ENCODE measurements around the gene TCF7L2. TPM values are rescaled to one million over a fixed set of nuclear protein-coding genes. Genes with fewer than 3 reads are reported as not detected.

TCF7L2 gene
- total RNA-seq, 2 donors from 2014 or later = 3.1 to 3.9 TPM

GRCh38 chr10:112918771-112919170, 31.3 kb upstream of the TCF7L2 start:
- Mint-ChIP-seq H3K27ac (no peak overlapping the region), H3K27me3 (peaks cover 17% of the 10 kb centered on the region), H3K36me3 (ENCODE audit: low read depth) (peaks cover 6% of the 10 kb centered on the region), H3K4me3 (no peak overlapping the region), H3K4me1 (peaks cover 4% of the 10 kb centered on the region)
- ATAC-seq (no peak), DNase-seq (no peak)
- H3K9me3 ChIP-seq (ENCODE audit: control insufficient read depth, low read length, poor library complexity, severe bottlenecking) = no peaks in the 10 kb centered on the region

- Mint-ChIP-seq H3K27me3 (peaks cover 16% of the 10 kb centered on the region), H3K4me1 (peaks cover 4% of the 10 kb centered on the region), H3K4me3 (no peak overlapping the region), H3K27ac (no peak overlapping the region), H3K36me3 (ENCODE audit: low read depth) (peaks cover 6% of the 10 kb centered on the region)
- H3K9me3 ChIP-seq (ENCODE audit: control insufficient read depth, low read length, poor library complexity, severe bottlenecking) = no peaks in the 10 kb centered on the region
- ATAC-seq (no peak), DNase-seq (no peak)
These were observed 30.3 kb upstream of the TCF7L2 start for GRCh38 chr10:112919721-112920120.

GRCh38 chr10:112926906-112927688, 22.9 kb upstream of the TCF7L2 start:
- H3K9me3 ChIP-seq (ENCODE audit: control insufficient read depth, low read length, poor library complexity, severe bottlenecking) = no peaks in the 10 kb centered on the region
- Mint-ChIP-seq H3K4me1 (no peaks in the 10 kb centered on the region), H3K27ac (no peak overlapping the region), H3K27me3 (no peaks in the 10 kb centered on the region), H3K36me3 (ENCODE audit: low read depth) (peaks cover 3% of the 10 kb centered on the region), H3K4me3 (no peak overlapping the region)
- ATAC-seq (no peak), DNase-seq (no peak)

- Mint-ChIP-seq H3K36me3 (ENCODE audit: low read depth) (peaks cover 3% of the 10 kb centered on the region), H3K4me1 (no peaks in the 10 kb centered on the region), H3K4me3 (no peak overlapping the region), H3K27me3 (no peaks in the 10 kb centered on the region), H3K27ac (no peak overlapping the region)
- H3K9me3 ChIP-seq (ENCODE audit: control insufficient read depth, low read length, poor library complexity, severe bottlenecking) = no peaks in the 10 kb centered on the region
- DNase-seq = no peak
- ATAC-seq = no peak
These were observed 22.1 kb upstream of the TCF7L2 start for GRCh38 chr10:112927980-112928379.

- peaks cover 3% of the 10 kb centered on the region for H3K36me3 Mint-ChIP-seq (ENCODE audit: low read depth)
- no peak for ATAC-seq
These were observed 17.4 kb upstream of the TCF7L2 start for GRCh38 chr10:112932658-112933057.

GRCh38 chr10:112934193-112934592, 15.9 kb upstream of the TCF7L2 start:
- Mint-ChIP-seq H3K4me1 (no peaks in the 10 kb centered on the region), H3K27me3 (peaks cover 14% of the 10 kb centered on the region), H3K27ac (no peak overlapping the region), H3K4me3 (no peak overlapping the region), H3K36me3 (ENCODE audit: low read depth) (peaks cover 3% of the 10 kb centered on the region)
- ATAC-seq = no peak
- no peak for DNase-seq
- H3K9me3 ChIP-seq (ENCODE audit: control insufficient read depth, low read length, poor library complexity, severe bottlenecking) = no peaks in the 10 kb centered on the region

More at GRCh38 chr10:112932658-112933057, 17.4 kb upstream of the TCF7L2 start:
- no peak overlapping the region for H3K4me3 Mint-ChIP-seq
- H3K4me1 Mint-ChIP-seq = no peaks in the 10 kb centered on the region
- no peak for DNase-seq
- H3K9me3 ChIP-seq (ENCODE audit: control insufficient read depth, low read length, poor library complexity, severe bottlenecking) = no peaks in the 10 kb centered on the region
- no peak overlapping the region for H3K27ac Mint-ChIP-seq
- H3K27me3 Mint-ChIP-seq = peaks cover 7% of the 10 kb centered on the region

GRCh38 chr10:112938808-112939482, 11.1 kb upstream of the TCF7L2 start:
- DNase-seq (no peak), ATAC-seq (no peak)
- H3K36me3 Mint-ChIP-seq (ENCODE audit: low read depth) = no peaks in the 10 kb centered on the region
- no peaks in the 10 kb centered on the region for H3K4me1 Mint-ChIP-seq
- H3K27me3 Mint-ChIP-seq = peaks cover 10% of the 10 kb centered on the region
- no peak overlapping the region for H3K4me3 Mint-ChIP-seq
- no peak overlapping the region for H3K27ac Mint-ChIP-seq
- no peaks in the 10 kb centered on the region for H3K9me3 ChIP-seq (ENCODE audit: control insufficient read depth, low read length, poor library complexity, severe bottlenecking)

GRCh38 chr10:112945811-112946210, 4.2 kb upstream of the TCF7L2 start:
- no peaks in the 10 kb centered on the region for H3K9me3 ChIP-seq (ENCODE audit: control insufficient read depth, low read length, poor library complexity, severe bottlenecking)
- H3K27ac Mint-ChIP-seq = no peak overlapping the region
- no peak for ATAC-seq
- H3K27me3 Mint-ChIP-seq = peaks cover 17% of the 10 kb centered on the region
- peaks cover 2% of the 10 kb centered on the region for H3K36me3 Mint-ChIP-seq (ENCODE audit: low read depth)
- H3K4me3 Mint-ChIP-seq = no peak overlapping the region
- peaks cover 18% of the 10 kb centered on the region for H3K4me1 Mint-ChIP-seq
- DNase-seq = no peak

- DNase-seq (no peak), ATAC-seq (no peak)
- Mint-ChIP-seq H3K4me1 (peaks cover 19% of the 10 kb centered on the region), H3K4me3 (no peak overlapping the region), H3K36me3 (ENCODE audit: low read depth) (peaks cover 2% of the 10 kb centered on the region), H3K27me3 (peaks cover 17% of the 10 kb centered on the region), H3K27ac (no peak overlapping the region)
- H3K9me3 ChIP-seq (ENCODE audit: control insufficient read depth, low read length, poor library complexity, severe bottlenecking) = no peaks in the 10 kb centered on the region
These were observed 3.4 kb upstream of the TCF7L2 start for GRCh38 chr10:112946649-112947048.

GRCh38 chr10:112948196-112948595, 1.9 kb upstream of the TCF7L2 start:
- no peak overlapping the region for H3K27ac Mint-ChIP-seq
- H3K4me1 Mint-ChIP-seq = peaks cover 25% of the 10 kb centered on the region
- ATAC-seq = no peak
- H3K4me3 Mint-ChIP-seq = no peak overlapping the region
- H3K27me3 Mint-ChIP-seq = peaks cover 21% of the 10 kb centered on the region
- H3K36me3 Mint-ChIP-seq (ENCODE audit: low read depth) = peaks cover 7% of the 10 kb centered on the region
- no peaks in the 10 kb centered on the region for H3K9me3 ChIP-seq (ENCODE audit: control insufficient read depth, low read length, poor library complexity, severe bottlenecking)
- DNase-seq = no peak

- Mint-ChIP-seq H3K36me3 (ENCODE audit: low read depth) (peaks cover 7% of the 10 kb centered on the region), H3K4me1 (peaks cover 25% of the 10 kb centered on the region), H3K27me3 (peaks cover 30% of the 10 kb centered on the region), H3K4me3 (peak overlapping the region; percentile 98), H3K27ac (no peak overlapping the region)
- H3K9me3 ChIP-seq (ENCODE audit: control insufficient read depth, low read length, poor library complexity, severe bottlenecking) = no peaks in the 10 kb centered on the region
- ATAC-seq (no peak), DNase-seq (no peak)
These were observed 764 bp upstream of the TCF7L2 start for GRCh38 chr10:112949143-112949823.

- ATAC-seq = peak; percentile 14
- Mint-ChIP-seq H3K4me1 (peaks cover 25% of the 10 kb centered on the region), H3K4me3 (peak overlapping the region; percentile 98), H3K27me3 (peaks cover 36% of the 10 kb centered on the region), H3K36me3 (ENCODE audit: low read depth) (peaks cover 7% of the 10 kb centered on the region), H3K27ac (peak overlapping the region; percentile 92)
- no peaks in the 10 kb centered on the region for H3K9me3 ChIP-seq (ENCODE audit: control insufficient read depth, low read length, poor library complexity, severe bottlenecking)
- peak in 1 of 3 donors; percentile 16 for DNase-seq
These were observed 789 bp downstream of the TCF7L2 start for GRCh38 chr10:112950714-112951358.
